ENCODE measurements around the gene KCNQ1OT1.

DNA sequence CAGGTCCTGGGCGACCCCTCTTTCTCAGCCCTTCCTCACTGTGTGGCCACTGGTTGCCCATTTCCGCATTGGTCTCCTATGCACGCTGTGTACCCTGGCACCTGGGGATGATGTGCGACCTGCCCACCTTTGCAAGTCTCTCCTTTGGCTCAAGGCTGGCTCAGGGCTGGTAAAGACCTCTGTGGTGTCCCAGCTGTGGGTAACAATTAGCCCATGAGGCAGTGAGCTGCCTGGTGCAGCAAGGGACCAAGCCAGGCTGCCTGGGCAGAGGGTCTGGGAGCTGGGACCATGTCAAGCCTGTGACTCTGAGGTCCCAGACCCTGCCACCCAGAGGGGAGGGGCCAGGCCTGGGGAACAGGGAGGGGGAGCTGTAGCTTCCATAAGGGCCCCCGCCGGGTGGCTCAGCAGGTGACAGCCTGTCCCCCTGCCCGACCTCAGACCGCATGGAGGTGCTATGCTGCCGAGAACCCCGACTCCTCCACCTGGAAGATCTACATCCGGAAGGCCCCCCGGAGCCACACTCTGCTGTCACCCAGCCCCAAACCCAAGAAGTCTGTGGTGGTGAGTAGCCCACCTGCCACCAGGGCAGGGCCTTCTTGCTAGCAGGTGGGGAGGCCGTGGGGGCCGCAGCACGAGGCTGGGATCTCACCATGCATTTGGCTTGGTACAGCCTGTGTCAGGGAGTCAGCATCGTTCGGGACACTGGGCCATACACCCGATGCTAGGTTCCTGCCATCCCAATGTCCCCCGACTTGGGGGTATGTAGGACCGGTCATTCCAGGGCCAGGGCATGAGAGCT, 112.5 kb downstream of the KCNQ1OT1 start:
- TF ChIP-seq, protein P1, sequence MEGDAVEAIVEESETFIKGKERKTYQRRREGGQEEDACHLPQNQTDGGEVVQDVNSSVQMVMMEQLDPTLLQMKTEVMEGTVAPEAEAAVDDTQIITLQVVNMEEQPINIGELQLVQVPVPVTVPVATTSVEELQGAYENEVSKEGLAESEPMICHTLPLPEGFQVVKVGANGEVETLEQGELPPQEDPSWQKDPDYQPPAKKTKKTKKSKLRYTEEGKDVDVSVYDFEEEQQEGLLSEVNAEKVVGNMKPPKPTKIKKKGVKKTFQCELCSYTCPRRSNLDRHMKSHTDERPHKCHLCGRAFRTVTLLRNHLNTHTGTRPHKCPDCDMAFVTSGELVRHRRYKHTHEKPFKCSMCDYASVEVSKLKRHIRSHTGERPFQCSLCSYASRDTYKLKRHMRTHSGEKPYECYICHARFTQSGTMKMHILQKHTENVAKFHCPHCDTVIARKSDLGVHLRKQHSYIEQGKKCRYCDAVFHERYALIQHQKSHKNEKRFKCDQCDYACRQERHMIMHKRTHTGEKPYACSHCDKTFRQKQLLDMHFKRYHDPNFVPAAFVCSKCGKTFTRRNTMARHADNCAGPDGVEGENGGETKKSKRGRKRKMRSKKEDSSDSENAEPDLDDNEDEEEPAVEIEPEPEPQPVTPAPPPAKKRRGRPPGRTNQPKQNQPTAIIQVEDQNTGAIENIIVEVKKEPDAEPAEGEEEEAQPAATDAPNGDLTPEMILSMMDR (IDR thresholded peaks at IDR 0.05): no peak
- TF ChIP-seq POLR2AphosphoS5 (IDR thresholded peaks at IDR 0.05): no peak
